KMS-11 (cell line): ENCODE measurements around the gene DSCAM.

Source experiments
- H2AFZ ChIP-seq: fragments of 200-600 bp; sonication (generic); 2 replicates; pipeline ENCODE4 v1.6.1; 2016; ENCODE audit warnings: antibody characterized with exemption, mixed run types, low read depth
- H3K27ac ChIP-seq: fragments of 200-600 bp; sonication (generic); 2 replicates; pipeline ENCODE4 v1.6.1; 2016; ENCODE audit warnings: mild to moderate bottlenecking, mixed run types
- H3K27me3 ChIP-seq: fragments of 200-600 bp; sonication (generic); 2 replicates; pipeline ENCODE4 v1.6.1; 2017; ENCODE audit warnings: mild to moderate bottlenecking, low read depth, mixed run types, moderate library complexity; ENCODE audit not compliant: insufficient read depth
- H3K36me3 ChIP-seq: fragments of 200-600 bp; sonication (generic); 2 replicates; pipeline ENCODE4 v1.6.1; 2017; ENCODE audit warnings: mild to moderate bottlenecking, mixed run types; ENCODE audit not compliant: insufficient read depth
- H3K4me1 ChIP-seq: fragments of 200-600 bp; sonication (generic); 2 replicates; pipeline ENCODE4 v1.6.1; 2016; ENCODE audit warnings: mild to moderate bottlenecking, low read depth, mixed run types; ENCODE audit not compliant: poor library complexity, severe bottlenecking
- H3K4me2 ChIP-seq: fragments of 200-600 bp; sonication (generic); 2 replicates; pipeline ENCODE4 v1.7.0; 2016; ENCODE audit warnings: mild to moderate bottlenecking, mixed run types
- H3K4me3 ChIP-seq: fragments of 200-600 bp; sonication (generic); IDR thresholded peaks from 2 replicates; pipeline ENCODE4 v1.6.1; 2017; ENCODE audit warnings: low read depth, low read length, mixed read lengths; ENCODE audit not compliant: insufficient read depth
- H3K79me2 ChIP-seq: fragments of 200-600 bp; sonication (generic); 2 replicates; pipeline ENCODE4 v1.6.1; 2016; ENCODE audit warnings: low read depth, mixed run types; ENCODE audit not compliant: insufficient read depth
- H3K9ac ChIP-seq: fragments of 200-600 bp; sonication (generic); 2 replicates; pipeline ENCODE4 v1.6.1; 2016; ENCODE audit warnings: mild to moderate bottlenecking, mixed run types
- H4K20me1 ChIP-seq: fragments of 200-600 bp; sonication (generic); 2 replicates; pipeline ENCODE4 v1.6.1; 2016; ENCODE audit warnings: mild to moderate bottlenecking, mixed run types; ENCODE audit not compliant: insufficient read depth
- CTCF ChIP-seq: fragments of 200-600 bp; sonication (generic); conservative IDR thresholded peaks from 2 replicates; pipeline ENCODE4 v1.6.1; 2017; ENCODE audit warnings: low read depth, mild to moderate bottlenecking, antibody characterized with exemption, low read length, moderate library complexity, mixed read lengths

Gene DSCAM

DNA sequence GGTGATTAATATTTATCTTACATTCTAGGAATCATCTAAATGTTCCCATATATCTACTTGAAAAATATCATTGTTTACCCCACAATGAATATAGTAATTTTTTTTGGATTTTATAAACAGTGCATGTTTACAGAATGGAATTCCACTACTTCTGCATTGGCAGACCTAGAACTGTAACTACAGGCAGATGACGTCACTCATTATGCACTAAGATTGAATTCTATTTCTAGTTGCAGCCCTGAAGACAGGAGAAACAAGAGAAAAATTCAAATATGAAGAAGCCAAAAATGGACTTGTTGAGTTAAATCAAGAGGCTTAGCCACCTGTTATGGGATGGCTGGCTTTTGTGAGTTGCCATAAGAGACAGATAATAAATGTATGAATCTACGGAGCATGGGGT, 615.0 kb downstream of the DSCAM start:
- H2AFZ ChIP-seq = no peak overlapping the region
- no peaks in the 10 kb centered on the region for H4K20me1 ChIP-seq
- H3K27me3 ChIP-seq = no peaks in the 10 kb centered on the region
- no peak overlapping the region for H3K4me3 ChIP-seq
- H3K36me3 ChIP-seq = no peaks in the 10 kb centered on the region
- no peak overlapping the region for H3K27ac ChIP-seq
- H3K4me1 ChIP-seq = no peaks in the 10 kb centered on the region
- TF ChIP-seq CTCF = no peak
- H3K79me2 ChIP-seq = no peaks in the 10 kb centered on the region
- no peak overlapping the region for H3K4me2 ChIP-seq
- no peak overlapping the region for H3K9ac ChIP-seq

- Histone ChIP-seq H4K20me1 (no peaks in the 10 kb centered on the region), H3K36me3 (no peaks in the 10 kb centered on the region), H2AFZ (no peak overlapping the region), H3K27me3 (no peaks in the 10 kb centered on the region), H3K27ac (no peak overlapping the region), H3K9ac (no peak overlapping the region), H3K4me2 (no peak overlapping the region), H3K79me2 (no peaks in the 10 kb centered on the region), H3K4me1 (no peaks in the 10 kb centered on the region), H3K4me3 (no peak overlapping the region)
- no peak for TF ChIP-seq CTCF
Measured at GRCh38 chr21:40227096-40227495, 619.9 kb downstream of the DSCAM start.

DNA sequence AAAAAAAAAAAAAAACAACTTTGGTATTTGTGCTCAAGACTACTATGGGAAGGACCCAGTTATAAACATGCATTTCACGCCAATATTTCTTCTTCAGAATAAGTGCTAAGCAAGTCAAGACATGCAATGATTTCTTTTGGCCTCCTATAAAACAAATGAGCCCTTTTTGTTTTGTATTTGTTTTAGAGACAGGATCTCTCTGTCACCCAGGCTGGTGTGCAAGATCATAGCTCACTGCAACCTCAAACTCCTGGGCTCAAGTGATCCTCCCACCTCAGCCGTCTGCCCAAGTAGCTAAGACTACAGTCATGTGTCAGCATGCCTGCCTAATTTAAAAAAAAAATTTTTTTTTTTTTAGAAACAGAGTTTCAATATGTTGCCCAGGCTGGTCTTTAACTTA, 631.0 kb downstream of the DSCAM start:
- Histone ChIP-seq H3K36me3 (no peaks in the 10 kb centered on the region), H3K4me1 (no peaks in the 10 kb centered on the region), H3K9ac (no peak overlapping the region), H3K4me2 (no peak overlapping the region), H3K27me3 (no peaks in the 10 kb centered on the region), H3K27ac (no peak overlapping the region), H3K79me2 (no peaks in the 10 kb centered on the region), H4K20me1 (no peaks in the 10 kb centered on the region), H2AFZ (no peak overlapping the region), H3K4me3 (no peak overlapping the region)
- no peak for TF ChIP-seq CTCF

- no peak overlapping the region for H3K9ac ChIP-seq
- H2AFZ ChIP-seq = no peak overlapping the region
- no peaks in the 10 kb centered on the region for H4K20me1 ChIP-seq
- H3K79me2 ChIP-seq = no peaks in the 10 kb centered on the region
- H3K36me3 ChIP-seq = no peaks in the 10 kb centered on the region
- H3K4me1 ChIP-seq = no peaks in the 10 kb centered on the region
- no peak overlapping the region for H3K27ac ChIP-seq
- H3K27me3 ChIP-seq = no peaks in the 10 kb centered on the region
- TF ChIP-seq CTCF = no peak
- no peak overlapping the region for H3K4me3 ChIP-seq
- H3K4me2 ChIP-seq = no peak overlapping the region
Measured at GRCh38 chr21:40210251-40210650, 636.7 kb downstream of the DSCAM start.

GRCh38 chr21:40208948-40209345, 638.0 kb downstream of the DSCAM start:
- Histone ChIP-seq H3K4me3 (no peak overlapping the region), H3K27ac (no peak overlapping the region), H3K27me3 (no peaks in the 10 kb centered on the region), H2AFZ (no peak overlapping the region), H3K4me2 (no peak overlapping the region), H4K20me1 (no peaks in the 10 kb centered on the region), H3K4me1 (no peaks in the 10 kb centered on the region), H3K36me3 (no peaks in the 10 kb centered on the region), H3K9ac (no peak overlapping the region), H3K79me2 (no peaks in the 10 kb centered on the region)
- no peak for TF ChIP-seq CTCF
